Stimulated activated CD4-positive, alpha-beta T cell treated with anti-CD3 and anti-CD28 coated beads, TNF-alpha, amount 100 ng/mL, for 48 hours (primary cell): ENCODE data around the gene ARCN1.

ENCODE experiments used
- DNase-seq, 3 donors: peaks; one replicate each; pipeline ENCODE4 v3.0.0-alpha.2; 2020; ENCODE audit warnings: low read depth in 3 of 3

The ARCN1 gene

DNA sequence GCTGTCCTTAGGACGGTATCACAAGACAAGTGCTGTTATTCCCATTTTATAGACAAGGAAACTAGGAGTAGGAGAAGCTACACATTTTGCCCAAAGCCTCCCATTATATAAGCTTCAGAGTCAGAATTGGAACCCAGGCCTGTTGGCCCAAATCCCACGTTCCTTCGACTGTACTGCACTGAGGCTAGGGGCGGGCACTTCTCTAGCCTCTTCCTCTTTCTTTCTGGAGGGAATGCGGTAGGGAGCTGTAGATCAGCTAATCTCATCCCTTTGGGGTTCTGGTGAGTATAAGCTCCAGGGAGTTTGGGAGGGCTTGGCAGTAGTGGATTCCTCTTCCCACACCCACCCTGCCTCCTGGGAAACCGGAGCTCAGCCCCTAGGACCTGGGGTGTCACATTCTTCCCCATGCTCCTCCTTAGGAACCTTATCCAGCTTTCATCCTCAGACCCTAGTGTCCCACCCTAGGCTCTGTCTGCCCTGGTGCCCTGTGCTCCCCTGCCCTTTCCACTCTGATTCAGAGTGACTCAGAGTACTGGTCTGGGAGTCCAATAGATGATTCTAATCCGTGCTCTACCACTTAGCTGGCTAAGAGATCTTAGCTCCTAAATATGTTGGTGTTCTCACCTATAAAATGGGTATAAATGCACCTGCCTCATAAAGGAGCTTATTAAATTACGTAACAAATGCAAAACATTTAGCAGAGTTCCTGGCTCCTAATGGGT, 64.5 kb downstream of the ARCN1 start:
- no peak for DNase-seq

GRCh38 chr11:118638726-118639125, 66.5 kb downstream of the ARCN1 start:
- no peak for DNase-seq

DNA sequence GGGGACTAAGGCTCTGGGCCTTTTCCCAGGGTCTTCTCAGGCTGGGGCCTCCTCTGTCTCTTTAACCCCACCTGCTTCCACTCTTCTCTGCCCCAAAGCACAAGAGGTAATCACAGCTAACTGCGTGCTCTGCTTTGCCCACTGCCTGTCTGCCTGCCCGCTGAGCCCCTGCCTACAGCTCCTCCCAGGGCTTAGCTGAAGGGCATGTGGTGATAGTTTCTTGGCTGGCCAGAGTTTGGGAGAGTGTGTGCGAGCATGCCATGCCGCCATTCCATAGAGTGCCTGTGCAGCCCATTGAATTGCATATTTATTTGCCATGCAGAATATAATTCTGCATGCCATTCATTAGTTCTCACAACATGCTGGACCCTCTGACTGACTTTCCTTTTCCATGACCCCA, 67.7 kb downstream of the ARCN1 start:
- no peak for DNase-seq

GRCh38 chr11:118640332-118641154, 68.3 kb downstream of the ARCN1 start:
- DNase-seq = no peak

DNA sequence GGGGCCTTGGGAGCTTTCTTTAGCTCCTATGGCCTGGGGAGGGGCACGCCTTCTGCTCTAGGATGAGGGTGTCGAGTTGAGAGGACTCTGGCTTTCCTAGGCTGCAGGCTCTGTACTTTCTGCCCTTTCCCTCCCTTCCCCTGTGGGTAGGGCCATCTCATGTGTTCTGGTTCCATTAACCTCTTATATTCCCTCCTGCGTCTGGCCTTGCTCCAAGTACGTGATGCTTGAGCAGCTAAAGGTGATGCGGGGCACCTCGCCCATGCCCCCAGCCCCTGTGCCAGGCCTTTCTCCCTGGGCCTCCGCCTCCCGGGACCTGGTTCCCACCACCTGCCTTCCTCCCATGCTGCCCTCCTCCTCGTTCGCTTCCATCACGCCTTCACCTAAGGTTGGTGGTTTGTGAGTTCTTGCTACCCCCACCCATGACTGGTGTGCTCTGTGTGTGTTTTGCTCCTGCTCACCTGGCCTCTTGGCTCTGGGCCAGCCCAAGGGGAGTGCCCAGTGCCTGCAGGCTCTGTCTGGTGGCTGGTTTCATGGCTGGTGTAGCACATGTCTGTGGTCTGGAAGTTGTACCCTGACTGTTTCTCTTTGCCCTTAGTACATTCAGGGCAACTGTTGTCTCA, 69.3 kb downstream of the ARCN1 start:
- no peak for DNase-seq

DNA sequence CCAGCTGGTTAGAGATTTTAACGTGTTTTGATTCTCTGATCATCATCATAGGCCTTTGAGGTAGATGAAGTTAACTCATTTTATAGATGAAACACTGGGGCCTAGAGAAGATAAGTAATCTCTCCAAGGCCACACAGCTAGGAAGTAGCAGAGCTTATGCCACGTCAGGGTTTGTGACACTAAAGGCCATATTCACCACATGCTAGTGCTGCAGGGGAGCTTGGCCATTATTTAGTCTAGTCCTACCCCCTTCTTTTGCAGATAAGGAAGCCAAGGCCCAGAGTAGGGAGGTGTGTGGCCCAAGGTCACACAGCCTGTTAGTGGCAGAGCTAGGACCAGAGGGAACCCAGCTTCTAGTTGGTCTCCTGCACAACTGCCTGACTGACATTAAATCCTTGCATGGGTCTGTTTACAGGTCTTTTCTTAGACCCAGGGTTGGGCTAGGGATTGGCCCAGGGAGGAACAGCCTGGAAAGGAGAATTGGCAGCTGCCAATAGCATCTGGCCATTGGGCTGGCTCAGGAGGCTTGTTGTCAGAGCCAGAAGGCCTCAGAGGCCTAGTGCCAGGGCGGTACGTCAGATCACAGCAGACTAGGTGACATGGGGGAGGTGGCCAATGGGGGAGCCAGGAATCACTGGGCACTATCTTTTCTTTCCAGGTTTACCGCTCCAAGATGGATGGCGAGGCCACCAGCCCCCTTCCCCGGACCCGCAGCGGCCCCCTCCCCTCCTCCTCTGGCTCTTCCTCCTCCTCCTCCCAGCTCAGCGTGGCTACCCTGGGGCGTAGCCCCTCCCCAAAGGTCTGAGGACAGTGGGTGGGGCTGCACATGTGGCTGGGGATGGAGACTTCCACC, 71.2 kb downstream of the ARCN1 start:
- no peak for DNase-seq

DNA sequence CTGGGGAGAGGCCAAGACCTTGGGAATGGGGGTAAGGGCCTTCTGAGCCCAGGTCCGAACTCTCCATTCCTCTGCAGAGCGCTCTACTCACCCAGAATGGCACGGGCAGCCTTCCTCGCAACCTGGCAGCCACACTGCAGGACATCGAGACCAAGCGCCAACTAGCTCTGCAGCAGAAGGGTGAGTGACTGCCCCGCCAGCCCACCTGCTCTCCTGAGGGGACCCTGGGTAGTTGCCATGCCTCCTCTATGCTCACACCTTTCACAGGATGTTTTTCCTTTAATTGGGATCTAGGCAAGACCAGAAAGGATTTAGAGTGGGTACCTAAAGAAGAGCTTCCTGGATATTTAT, 71.8 kb downstream of the ARCN1 start:
- no peak for DNase-seq

DNA sequence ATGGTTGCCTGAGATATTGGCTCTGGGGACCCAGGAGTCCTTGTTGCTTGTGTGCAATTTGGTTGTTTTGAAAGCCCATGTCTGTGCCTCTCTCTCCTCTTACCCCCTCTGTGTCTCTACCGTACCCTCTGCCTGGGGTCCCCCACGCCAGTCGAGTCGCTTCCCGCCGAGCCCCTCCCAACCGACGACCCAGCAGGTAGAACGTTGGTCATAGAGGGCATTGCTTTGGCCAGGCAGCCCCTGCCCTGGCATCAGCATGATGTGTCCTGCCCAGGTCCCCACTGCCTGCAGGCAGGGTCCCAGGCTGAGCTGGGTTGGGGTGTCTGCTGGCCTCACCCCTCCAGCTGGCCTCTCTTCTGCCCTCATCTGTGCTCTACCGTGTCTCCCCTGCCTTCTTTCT, 72.3 kb downstream of the ARCN1 start:
- no peak for DNase-seq

DNA sequence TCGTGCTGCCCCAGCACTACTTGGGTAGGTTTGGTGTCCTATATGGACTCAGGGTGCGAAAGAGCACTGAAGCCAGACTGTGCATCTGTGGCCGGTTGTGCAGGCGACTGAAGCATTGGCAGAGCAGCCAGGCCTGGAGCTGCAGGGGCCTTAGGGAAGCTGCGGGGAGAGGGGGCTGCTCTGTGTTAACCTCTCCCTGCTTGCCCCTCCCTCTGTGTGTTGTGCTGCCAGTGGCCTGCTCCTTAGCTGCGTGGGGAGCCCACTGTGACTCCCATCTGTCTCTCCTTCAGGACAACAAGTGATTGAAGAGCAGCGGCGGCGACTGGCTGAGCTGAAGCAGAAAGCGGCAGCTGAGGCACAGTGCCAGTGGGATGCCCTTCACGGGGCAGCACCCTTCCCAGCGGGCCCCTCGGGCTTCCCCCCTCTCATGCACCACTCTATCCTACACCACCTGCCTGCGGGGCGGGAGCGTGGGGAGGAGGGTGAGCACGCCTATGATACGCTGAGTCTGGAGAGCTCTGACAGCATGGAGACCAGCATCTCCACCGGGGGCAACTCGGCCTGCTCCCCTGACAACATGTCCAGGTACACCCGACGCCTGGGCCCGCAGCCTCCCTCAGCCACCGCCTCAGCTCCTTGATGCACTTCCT, 73.0 kb downstream of the ARCN1 start:
- DNase-seq = no peak

DNA sequence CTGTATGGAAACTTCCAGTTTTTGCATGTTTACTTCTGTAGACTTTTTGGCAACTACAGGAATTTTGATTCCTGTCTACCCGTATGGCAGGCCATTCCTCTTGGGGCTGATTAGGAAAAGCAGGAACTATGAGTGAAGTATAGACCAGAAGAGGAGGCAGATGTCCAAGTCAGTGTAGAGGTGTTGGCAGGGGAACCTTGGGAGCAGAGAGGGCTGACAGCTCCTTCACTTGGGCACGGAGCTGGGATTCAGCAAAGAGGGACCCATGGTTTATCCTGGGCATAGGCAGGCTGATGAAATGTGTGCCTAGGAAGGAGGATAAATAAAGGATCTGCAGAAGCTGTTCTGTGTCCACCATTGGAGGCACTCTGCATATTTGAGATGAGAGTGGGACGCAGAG, 74.2 kb downstream of the ARCN1 start:
- DNase-seq = no peak

DNA sequence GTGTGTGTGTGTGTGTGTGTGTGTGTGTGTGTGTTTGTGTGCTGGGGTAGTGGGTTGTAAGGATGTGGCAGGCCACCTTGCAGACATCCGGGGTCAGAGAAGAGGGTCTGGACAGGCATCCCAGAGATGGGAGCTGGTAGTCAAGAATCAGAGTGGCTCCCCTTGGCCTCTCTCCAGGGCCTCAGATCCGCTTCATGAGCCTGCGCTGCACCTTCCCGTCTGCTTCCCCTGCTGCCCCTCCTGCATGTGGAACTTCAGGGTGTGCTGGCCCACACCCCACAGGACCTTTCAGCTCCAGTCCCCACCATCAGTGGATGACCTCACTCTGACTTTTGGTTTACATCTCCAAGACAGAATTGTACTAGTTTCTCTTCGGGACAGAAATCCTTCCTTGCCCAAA, 76.1 kb downstream of the ARCN1 start:
- no peak for DNase-seq

GRCh38 chr11:118649941-118650340, 77.7 kb downstream of the ARCN1 start:
- no peak for DNase-seq

GRCh38 chr11:118650366-118650765, 78.2 kb downstream of the ARCN1 start:
- no peak for DNase-seq

DNA sequence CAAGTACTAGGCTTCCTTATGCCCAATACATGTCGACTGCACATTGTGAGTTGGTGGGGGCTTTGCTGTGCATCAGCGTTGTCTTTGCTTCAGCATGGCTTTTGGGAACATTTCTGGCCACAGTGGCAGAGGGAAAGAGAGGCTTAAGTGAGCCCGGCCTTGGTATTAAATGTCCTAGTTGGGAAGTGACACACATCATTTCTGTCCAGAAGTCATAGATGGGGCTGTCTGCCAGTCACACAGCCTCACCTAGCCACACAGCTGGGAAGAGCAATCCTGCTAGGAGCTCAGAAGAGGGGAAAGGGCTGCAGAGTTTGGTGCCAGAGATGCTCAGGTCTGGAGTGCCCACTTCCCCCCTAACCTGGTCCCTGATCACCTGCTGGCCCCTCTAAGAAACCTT, 79.6 kb downstream of the ARCN1 start:
- no peak for DNase-seq
